Endothelial cell of umbilical vein (primary cell): Measurements from ENCODE around the gene COQ9. TPM values are rescaled to one million over a fixed set of nuclear protein-coding genes. Genes with fewer than 3 reads are reported as not detected.

ENCODE experiments used
- BruUV-seq: library from RNA; stranded (reverse); fragments of 400-500 nt; replicated peaks from 2 replicates; lab custom pipeline; 2021; lab: Mats Ljungman, UMichigan
- CTCF ChIA-PET: fragments of 300-600, 350-600 bp; sonication (Branson Sonifier 250); formaldehyde crosslinking; loops from one replicate; lab custom pipeline; 2021; ENCODE audit warnings: antibody characterized with exemption, inconsistent platforms; lab: Charles Lee
- POLR2A ChIA-PET: fragments of 300-600, 350-600 bp; sonication (Branson Sonifier 250); formaldehyde crosslinking; loops from one replicate; lab custom pipeline; 2021; ENCODE audit warnings: antibody characterized with exemption, inconsistent platforms; lab: Charles Lee
- DNase-seq: peaks from one replicate; pipeline ENCODE4 v3.0.0-alpha.2; 2011; ENCODE audit warnings: low read depth, low spot score
- FAIRE-seq: peaks from 2 replicates; lab custom pipeline; 2011; peaks lifted over from hg19 to GRCh38; lab: Jason Lieb, UNC
- H2AFZ ChIP-seq: 2 replicates; pipeline ENCODE4 v1.6.0; 2012; ENCODE audit warnings: low read depth, low read length, control low read depth, inconsistent platforms
- H3K27ac ChIP-seq: 2 replicates; pipeline ENCODE4 v1.5.1; 2011; ENCODE audit warnings: low read depth, mild to moderate bottlenecking, control low read depth, low read length, moderate library complexity; ENCODE audit not compliant: insufficient read depth
- H3K27me3 ChIP-seq, 2 experiments: 2 replicates each; pipeline versions ENCODE4 v1.6.0 to v1.6.1; 2011; ENCODE audit warnings: low read length in 2 of 2, mixed read lengths in 1 of 2; ENCODE audit not compliant: control insufficient read depth in 2 of 2, insufficient read depth in 2 of 2
- H3K36me3 ChIP-seq, 2 experiments: 2 replicates in 1 of 2; 3 replicates in 1 of 2; pipeline ENCODE4 v1.5.1; 2011; ENCODE audit warnings: low read length in 2 of 2, mild to moderate bottlenecking in 1 of 2, moderate library complexity in 1 of 2; ENCODE audit not compliant: control insufficient read depth in 2 of 2, insufficient read depth in 2 of 2; ENCODE audit errors: extremely low read depth in 1 of 2
- H3K4me1 ChIP-seq: 3 replicates; pipeline ENCODE4 v1.5.1; 2011; ENCODE audit warnings: mild to moderate bottlenecking, low read length; ENCODE audit not compliant: control insufficient read depth, insufficient read depth; ENCODE audit errors: extremely low read depth
- H3K4me2 ChIP-seq: 2 replicates; pipeline ENCODE4 v1.6.1; 2011; ENCODE audit warnings: low read length, control low read depth, mixed read lengths; ENCODE audit not compliant: insufficient read depth
- H3K4me3 ChIP-seq, 3 experiments: fragments of 200-600 bp in 1 of 3; sonication (generic), shearing (Covaris generic) in 1 of 3; replicated peaks in 1 of 3; 2 replicates each; pipeline ENCODE4 v1.5.1; 2011 to 2016; ENCODE audit warnings: control low read depth in 3 of 3, low read length in 3 of 3, mild to moderate bottlenecking in 2 of 3, inconsistent platforms in 1 of 3, low read depth in 1 of 3, moderate library complexity in 1 of 3; ENCODE audit not compliant: insufficient read depth in 1 of 3
- H3K79me2 ChIP-seq: 2 replicates; pipeline ENCODE4 v1.6.0; 2012; ENCODE audit warnings: low read length, inconsistent platforms; ENCODE audit not compliant: control insufficient read depth, insufficient read depth
- H3K9ac ChIP-seq: replicated peaks from 2 replicates; pipeline ENCODE3; 2011; ENCODE audit warnings: low read length, control low read depth; ENCODE audit not compliant: insufficient read depth; ENCODE audit errors: extremely low read depth
- H3K9me1 ChIP-seq: replicated peaks from 3 replicates; pipeline ENCODE4 v1.6.0; 2011; ENCODE audit warnings: mild to moderate bottlenecking, low read length; ENCODE audit not compliant: control insufficient read depth, insufficient read depth; ENCODE audit errors: extremely low read depth
- H3K9me3 ChIP-seq: replicated peaks from 2 replicates; pipeline ENCODE4 v1.5.1; 2012; ENCODE audit warnings: low read length, inconsistent platforms; ENCODE audit not compliant: control insufficient read depth, insufficient read depth
- H4K20me1 ChIP-seq: replicated peaks from 2 replicates; pipeline ENCODE3; 2011; ENCODE audit warnings: mild to moderate bottlenecking, low read length; ENCODE audit not compliant: control insufficient read depth, insufficient read depth; ENCODE audit errors: extremely low read depth
- EZH2 ChIP-seq: IDR thresholded peaks from 2 replicates; pipeline ENCODE4 v1.6.1; 2012; ENCODE audit warnings: borderline replicate concordance, low read depth, mild to moderate bottlenecking, moderate library complexity, low read length, inconsistent platforms; ENCODE audit not compliant: severe bottlenecking
- FOS ChIP-seq: IDR thresholded peaks from 2 replicates; pipeline ENCODE4 v1.6.1; 2011; ENCODE audit warnings: mild to moderate bottlenecking, low read length, moderate library complexity, borderline replicate concordance; ENCODE audit not compliant: insufficient read depth
- GATA2 ChIP-seq: IDR thresholded peaks from 2 replicates; pipeline ENCODE4 v1.7.0; 2011; ENCODE audit warnings: low read depth, mild to moderate bottlenecking, moderate library complexity, mixed read lengths, low read length; ENCODE audit not compliant: insufficient read length, insufficient read depth
- JUN ChIP-seq: IDR thresholded peaks from 2 replicates; pipeline ENCODE4 v1.6.1; 2011; ENCODE audit warnings: borderline replicate concordance, low read depth; ENCODE audit not compliant: insufficient read length, insufficient read depth
- MYC ChIP-seq: IDR thresholded peaks from one replicate; pipeline ENCODE4 v1.6.1; 2011; ENCODE audit warnings: mild to moderate bottlenecking, low read depth, low read length
- POLR2A ChIP-seq: IDR thresholded peaks from 2 replicates; pipeline ENCODE4 v1.6.1; 2012; ENCODE audit warnings: low read depth, mild to moderate bottlenecking, control low read depth, low read length
- POLR2AphosphoS5 ChIP-seq: IDR thresholded peaks from 2 replicates; pipeline ENCODE4 v1.6.1; 2012; ENCODE audit warnings: low read depth, mild to moderate bottlenecking, control low read depth, low read length, moderate library complexity; ENCODE audit not compliant: insufficient read depth
- dilution Hi-C: fragments of 300-500 bp; cut with MboI; formaldehyde crosslinking; loops from one replicate; pipeline ENCODE4 v1.15.0; 2019; ENCODE audit warnings: low sequenced_read_pairs; ENCODE audit not compliant: extremely low pct_ligation_motif_present
- intact Hi-C: fragments of 100-400 bp; cut with micrococcal nuclease; formaldehyde crosslinking; loops from one replicate; pipeline ENCODE4 v1.10.0; 2022
- polyA plus RNA-seq, 4 experiments: library from polyadenylated mRNA; depleted of rRNA in 3 of 4; stranded (reverse) in 3 of 4; unstranded in 1 of 4; fragments of >200 nt; gene quantifications; 2 replicates each; pipeline versions ENCODE4 v1.2.1 to v1.2.3, GENCODE V29; 2011 to 2012; ENCODE audit warnings: missing spikeins in 1 of 4
- total RNA-seq: library from RNA; stranded (reverse); gene quantifications from 2 replicates; pipeline ENCODE4 v1.2.3, GENCODE V29; 2021
- TF ChIP-seq, protein P1 (sequence below), 2 donors: IDR thresholded peaks; 1 replicate in 1 of 2; 2 replicates in 1 of 2; pipeline ENCODE4 v1.5.1; 2011; ENCODE audit warnings: low read length in 2 of 2, mild to moderate bottlenecking in 2 of 2, moderate library complexity in 2 of 2, control low read depth in 1 of 2, inconsistent platforms in 1 of 2, low read depth in 1 of 2; ENCODE audit not compliant: insufficient read depth in 1 of 2; ENCODE audit errors: extremely low read depth in 1 of 2
- TF ChIP-seq, protein P2 (sequence below): IDR thresholded peaks from 2 replicates; pipeline ENCODE4 v1.6.1; 2011; ENCODE audit not compliant: insufficient read depth, insufficient read length

Gene COQ9
- total and polyA plus RNA-seq, 2 donors (not counting 3 experiments of a cell fraction or from before 2014, with no cell fraction given): 42.5 to 78.3 TPM

DNA sequence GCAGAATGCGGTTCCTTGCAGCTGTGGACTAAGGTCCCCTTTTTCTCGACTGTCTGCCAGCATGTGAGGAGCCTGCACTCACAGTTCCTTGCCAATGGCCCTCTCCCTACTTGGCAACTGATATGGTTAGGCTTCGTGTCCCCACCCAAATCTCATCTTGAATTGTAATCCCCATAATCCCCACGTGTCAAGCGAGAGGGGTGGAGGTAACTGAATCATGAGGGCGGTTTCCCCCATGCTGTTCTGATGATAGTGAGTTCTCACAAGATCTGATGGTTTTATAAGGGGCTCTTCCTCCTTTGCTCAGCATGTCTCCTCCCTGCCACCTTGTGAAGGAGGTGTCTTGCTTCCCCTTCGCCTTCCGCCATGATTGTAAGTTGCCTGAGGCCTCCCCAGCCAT lies 20.0 kb upstream of the COQ9 start:
- POLR2A ChIA-PET: no interaction called here
- Histone ChIP-seq H4K20me1 (no peaks in the 10 kb centered on the region), H3K27me3 (no peaks in the 10 kb centered on the region), H3K79me2 (no peaks in the 10 kb centered on the region), H3K27ac (no peak overlapping the region), H2AFZ (no peak overlapping the region), H3K9me3 (no peaks in the 10 kb centered on the region), H3K9ac (no peak overlapping the region), H3K4me1 (no peaks in the 10 kb centered on the region), H3K36me3 (peaks cover 2 to 28% of the 10 kb centered on the region in 2 experiments), H3K4me3 (no peak overlapping the region), H3K9me1 (no peaks in the 10 kb centered on the region), H3K4me2 (no peak overlapping the region)
- no peak for FAIRE-seq
- DNase-seq: no peak
- TF ChIP-seq FOS (no peak), GATA2 (no peak), POLR2AphosphoS5 (no peak), MYC (no peak), POLR2A (no peak), EZH2 (no peak), JUN (no peak)
- TF ChIP-seq, protein P1, sequence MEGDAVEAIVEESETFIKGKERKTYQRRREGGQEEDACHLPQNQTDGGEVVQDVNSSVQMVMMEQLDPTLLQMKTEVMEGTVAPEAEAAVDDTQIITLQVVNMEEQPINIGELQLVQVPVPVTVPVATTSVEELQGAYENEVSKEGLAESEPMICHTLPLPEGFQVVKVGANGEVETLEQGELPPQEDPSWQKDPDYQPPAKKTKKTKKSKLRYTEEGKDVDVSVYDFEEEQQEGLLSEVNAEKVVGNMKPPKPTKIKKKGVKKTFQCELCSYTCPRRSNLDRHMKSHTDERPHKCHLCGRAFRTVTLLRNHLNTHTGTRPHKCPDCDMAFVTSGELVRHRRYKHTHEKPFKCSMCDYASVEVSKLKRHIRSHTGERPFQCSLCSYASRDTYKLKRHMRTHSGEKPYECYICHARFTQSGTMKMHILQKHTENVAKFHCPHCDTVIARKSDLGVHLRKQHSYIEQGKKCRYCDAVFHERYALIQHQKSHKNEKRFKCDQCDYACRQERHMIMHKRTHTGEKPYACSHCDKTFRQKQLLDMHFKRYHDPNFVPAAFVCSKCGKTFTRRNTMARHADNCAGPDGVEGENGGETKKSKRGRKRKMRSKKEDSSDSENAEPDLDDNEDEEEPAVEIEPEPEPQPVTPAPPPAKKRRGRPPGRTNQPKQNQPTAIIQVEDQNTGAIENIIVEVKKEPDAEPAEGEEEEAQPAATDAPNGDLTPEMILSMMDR (IDR thresholded peaks at IDR 0.05; ENCODE audit: extremely low read depth in 1 of 2, insufficient read depth in 1 of 2, low read depth in 1 of 2, low read length in 2 of 2): no peak
- TF ChIP-seq, protein P2, sequence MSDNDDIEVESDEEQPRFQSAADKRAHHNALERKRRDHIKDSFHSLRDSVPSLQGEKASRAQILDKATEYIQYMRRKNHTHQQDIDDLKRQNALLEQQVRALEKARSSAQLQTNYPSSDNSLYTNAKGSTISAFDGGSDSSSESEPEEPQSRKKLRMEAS: no peak
- CTCF ChIA-PET: interaction anchor here (2.7 to 16.2 kb wide), 2 partner anchors 11 to 122 kb away, joined by 8 to 507 read pairs; no protein-coding TSS in a partner anchor
- no TSS peak for BruUV-seq
- intact Hi-C loops (no loop called here), dilution Hi-C loops (no loop called here)
